ENCODE data around the gene PCDHB12.
"Not testable (repeated sequence)": the region's sequence is repeated elsewhere in the genome, so short reads cannot be mapped to it uniquely, and the experiment has no call there.

Gene PCDHB12

GRCh38 chr5:141208478-141208877 is at the start of gene PCDHB12:
PCDHB12 (plus strand) TSS chr5:141208719; CDS start chr5:141208908, 189 bp downstream.
- DNase-seq (ENCODE audit: low read depth): no peak

GRCh38 chr5:141172381-141173204 is 35.9 kb upstream of the PCDHB12 start, which contains the start of gene PCDHB7:
PCDHB7 (plus strand) TSS chr5:141172644; CDS start chr5:141172836, 192 bp downstream.
- DNase-seq (ENCODE audit: low read depth): no peak

GRCh38 chr5:141174291-141175104 is 34.0 kb upstream of the PCDHB12 start:
- DNase-seq (ENCODE audit: low read depth): not testable (repeated sequence)

DNA sequence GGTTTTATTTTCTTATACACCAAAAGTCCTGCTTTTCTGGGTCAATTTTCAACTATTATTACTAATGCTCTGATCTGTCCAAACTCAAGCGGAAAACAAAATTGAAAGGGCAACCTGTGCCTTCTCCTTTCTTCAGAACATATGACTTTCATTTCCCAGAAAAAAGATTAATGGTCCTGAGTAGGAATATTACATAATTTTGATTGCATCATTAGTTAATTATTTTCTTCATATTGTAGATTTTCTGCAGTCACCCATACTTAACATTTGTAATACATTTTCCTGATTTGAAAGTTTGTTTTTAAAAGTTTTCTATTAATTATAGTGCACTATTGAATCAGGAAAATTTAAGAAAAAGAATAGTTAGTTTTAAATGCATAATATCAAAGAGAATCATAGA is 32.6 kb upstream of the PCDHB12 start:
- DNase-seq (ENCODE audit: low read depth): no peak

DNA sequence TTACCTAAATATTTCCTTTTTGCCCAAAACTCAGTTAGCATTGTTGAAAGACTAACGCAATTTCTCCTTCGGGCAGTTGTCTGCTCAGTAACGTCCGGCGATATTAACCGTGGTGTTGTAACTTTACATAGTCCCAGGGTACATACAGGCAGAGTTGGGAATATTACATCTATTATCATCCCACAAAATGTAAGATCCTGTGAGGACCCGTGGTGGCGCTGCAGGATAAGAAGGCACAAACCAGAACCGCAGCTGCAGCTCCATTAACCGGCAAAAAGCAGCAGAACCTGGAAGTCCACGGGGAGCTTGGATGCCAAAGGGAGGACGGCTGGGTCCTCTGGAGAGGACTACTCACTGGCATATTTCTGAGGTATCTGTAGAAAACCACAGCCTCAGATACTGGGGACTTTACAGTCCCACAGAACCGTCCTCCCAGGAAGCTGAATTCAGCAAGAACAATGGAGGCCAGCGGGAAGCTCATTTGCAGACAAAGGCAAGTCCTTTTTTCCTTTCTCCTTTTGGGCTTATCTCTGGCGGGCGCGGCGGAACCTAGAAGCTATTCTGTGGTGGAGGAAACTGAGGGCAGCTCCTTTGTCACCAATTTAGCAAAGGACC is 30.8 kb upstream of the PCDHB12 start, which contains the start of gene PCDHB8:
PCDHB8 (plus strand) TSS at position 214 of the 615 bp plus-strand sequence; CDS start at position 459, 245 bp downstream.
- DNase-seq (ENCODE audit: low read depth): not testable (repeated sequence)

GRCh38 chr5:141179371-141179770 is 29.1 kb upstream of the PCDHB12 start:
- DNase-seq (ENCODE audit: low read depth): not testable (repeated sequence)

DNA sequence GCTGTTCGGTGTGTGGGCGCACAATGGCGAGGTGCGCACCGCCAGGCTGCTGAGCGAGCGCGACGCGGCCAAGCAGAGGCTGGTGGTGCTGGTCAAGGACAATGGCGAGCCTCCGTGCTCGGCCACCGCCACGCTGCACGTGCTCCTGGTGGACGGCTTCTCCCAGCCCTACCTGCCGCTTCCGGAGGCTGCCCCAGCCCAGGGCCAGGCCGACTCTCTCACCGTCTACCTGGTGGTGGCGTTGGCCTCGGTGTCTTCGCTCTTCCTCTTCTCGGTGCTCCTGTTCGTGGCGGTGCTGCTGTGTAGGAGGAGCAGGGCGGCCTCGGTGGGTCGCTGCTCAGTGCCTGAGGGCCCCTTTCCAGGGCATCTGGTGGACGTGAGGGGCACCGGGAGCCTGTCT is 28.6 kb upstream of the PCDHB12 start:
- DNase-seq (ENCODE audit: low read depth): not testable (repeated sequence)

DNA sequence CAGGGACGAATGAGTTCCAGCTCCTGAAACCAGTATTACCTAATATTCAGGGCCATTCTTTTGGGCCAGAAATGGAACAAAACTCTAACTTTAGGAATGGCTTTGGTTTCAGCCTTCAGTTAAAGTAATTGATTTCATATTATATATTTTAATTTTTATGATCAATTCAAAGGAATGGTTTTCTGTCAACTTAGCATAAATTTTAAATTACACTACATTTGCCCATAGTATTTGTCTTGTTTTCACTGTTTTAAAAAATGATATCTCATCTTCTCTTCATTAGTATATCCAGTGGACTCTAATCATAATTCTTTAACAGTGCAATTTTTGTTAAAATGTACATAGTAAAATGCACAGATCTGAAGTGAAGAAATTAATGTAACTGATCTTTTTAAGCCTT is 28.2 kb upstream of the PCDHB12 start:
- no peak for DNase-seq (ENCODE audit: low read depth)

DNA sequence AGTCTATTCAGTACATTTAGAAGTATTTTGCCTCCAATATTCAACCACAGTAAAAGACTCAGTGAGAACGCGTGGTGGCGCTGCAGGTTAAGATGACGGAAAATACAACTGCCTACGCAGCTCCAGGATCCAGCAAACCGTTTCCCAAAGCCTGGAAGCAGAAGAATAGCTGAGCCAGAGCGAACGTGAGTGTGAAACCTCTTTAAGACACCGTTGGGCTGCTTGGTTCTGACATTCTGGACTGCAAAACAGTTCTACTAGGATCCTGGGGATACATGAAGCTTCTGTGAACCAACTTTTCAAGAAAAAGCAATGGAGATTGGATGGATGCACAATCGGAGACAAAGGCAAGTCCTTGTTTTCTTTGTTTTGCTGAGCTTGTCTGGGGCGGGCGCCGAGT is 26.3 kb upstream of the PCDHB12 start, which contains the start of gene PCDHB16:
PCDHB16 (plus strand) TSS at position 140 of the 400 bp plus-strand sequence; CDS start at position 313, 173 bp downstream.
- no peak for DNase-seq (ENCODE audit: low read depth)

- not testable (repeated sequence) for DNase-seq (ENCODE audit: low read depth)
Measured at GRCh38 chr5:141184117-141184855, 24.2 kb upstream of the PCDHB12 start.

DNA sequence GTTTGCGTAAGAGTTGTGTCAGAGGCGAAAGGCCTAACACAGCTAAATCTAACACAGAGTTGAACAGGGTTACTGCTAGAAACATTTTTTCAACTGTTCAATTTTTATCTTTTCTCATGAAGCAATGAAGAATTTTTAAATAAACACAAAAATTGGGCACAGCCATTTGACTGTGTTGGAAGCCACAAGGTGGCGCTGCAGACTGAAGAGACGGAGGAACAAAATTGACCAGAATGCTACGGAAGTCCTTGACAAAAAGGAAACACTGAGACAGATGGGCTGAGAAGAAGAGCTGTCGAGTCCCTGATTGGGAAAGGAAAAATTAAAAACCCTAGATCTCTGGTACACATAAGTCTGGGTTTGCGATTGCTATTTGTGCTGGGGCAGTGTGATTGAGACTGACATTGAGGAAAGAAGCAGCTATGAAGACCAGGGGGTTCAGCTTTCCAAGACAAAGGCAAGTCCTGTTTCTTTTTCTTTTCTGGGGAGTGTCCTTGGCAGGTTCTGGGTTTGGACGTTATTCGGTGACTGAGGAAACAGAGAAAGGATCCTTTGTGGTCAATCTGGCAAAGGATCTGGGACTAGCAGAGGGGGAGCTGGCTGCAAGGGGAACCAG is 21.5 kb upstream of the PCDHB12 start, which contains the start of gene PCDHB9:
PCDHB9 (plus strand) TSS at position 265 of the 616 bp plus-strand sequence; CDS start at position 423, 158 bp downstream.
- no peak for DNase-seq (ENCODE audit: low read depth)

DNA sequence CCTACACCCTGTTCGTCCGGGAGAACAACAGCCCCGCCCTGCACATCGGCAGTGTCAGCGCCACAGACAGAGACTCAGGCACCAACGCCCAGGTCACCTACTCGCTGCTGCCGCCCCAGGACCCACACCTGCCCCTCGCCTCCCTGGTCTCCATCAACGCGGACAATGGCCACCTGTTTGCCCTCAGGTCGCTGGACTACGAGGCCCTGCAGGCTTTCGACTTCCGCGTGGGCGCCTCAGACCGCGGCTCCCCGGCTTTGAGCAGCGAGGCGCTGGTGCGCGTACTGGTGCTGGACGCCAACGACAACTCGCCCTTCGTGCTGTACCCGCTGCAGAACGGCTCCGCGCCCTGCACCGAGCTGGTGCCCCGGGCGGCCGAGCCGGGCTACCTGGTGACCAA is 19.8 kb upstream of the PCDHB12 start:
- DNase-seq (ENCODE audit: low read depth): not testable (repeated sequence)

GRCh38 chr5:141189131-141189530 is 19.4 kb upstream of the PCDHB12 start:
- DNase-seq (ENCODE audit: low read depth): not testable (repeated sequence)

DNA sequence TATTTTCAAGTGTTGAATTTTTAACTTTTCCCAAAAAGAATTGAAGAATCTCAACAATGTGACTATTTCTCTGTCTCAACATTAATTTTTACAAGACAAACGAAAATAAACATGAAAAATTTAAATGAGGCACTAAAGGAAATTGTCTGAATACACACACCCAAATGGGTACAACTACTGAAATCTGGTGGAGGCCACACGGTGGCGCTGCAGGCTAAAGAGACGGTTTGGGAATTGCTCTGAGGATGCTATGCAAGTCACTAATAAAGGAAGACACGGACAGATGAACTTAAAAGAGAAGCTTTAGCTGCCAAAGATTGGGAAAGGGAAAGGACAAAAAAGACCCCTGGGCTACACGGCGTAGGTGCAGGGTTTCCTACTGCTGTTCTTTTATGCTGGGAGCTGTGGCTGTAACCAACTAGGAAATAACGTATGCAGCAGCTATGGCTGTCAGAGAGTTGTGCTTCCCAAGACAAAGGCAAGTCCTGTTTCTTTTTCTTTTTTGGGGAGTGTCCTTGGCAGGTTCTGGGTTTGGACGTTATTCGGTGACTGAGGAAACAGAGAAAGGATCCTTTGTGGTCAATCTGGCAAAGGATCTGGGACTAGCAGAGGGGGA is 16.3 kb upstream of the PCDHB12 start, which contains the start of gene PCDHB10:
PCDHB10 (plus strand) TSS at position 244 of the 616 bp plus-strand sequence; CDS start at position 444, 200 bp downstream.
- no peak for DNase-seq (ENCODE audit: low read depth)

DNA sequence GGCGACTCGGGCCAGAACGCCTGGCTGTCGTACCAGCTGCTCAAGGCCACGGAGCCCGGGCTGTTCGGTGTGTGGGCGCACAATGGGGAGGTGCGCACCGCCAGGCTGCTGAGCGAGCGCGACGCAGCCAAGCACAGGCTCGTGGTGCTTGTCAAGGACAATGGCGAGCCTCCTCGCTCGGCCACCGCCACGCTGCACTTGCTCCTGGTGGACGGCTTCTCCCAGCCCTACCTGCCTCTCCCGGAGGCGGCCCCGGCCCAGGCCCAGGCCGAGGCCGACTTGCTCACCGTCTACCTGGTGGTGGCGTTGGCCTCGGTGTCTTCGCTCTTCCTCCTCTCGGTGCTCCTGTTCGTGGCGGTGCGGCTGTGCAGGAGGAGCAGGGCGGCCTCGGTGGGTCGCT is 14.2 kb upstream of the PCDHB12 start:
- DNase-seq (ENCODE audit: low read depth): not testable (repeated sequence)

GRCh38 chr5:141196363-141196762 is 12.2 kb upstream of the PCDHB12 start:
- DNase-seq (ENCODE audit: low read depth): no peak

GRCh38 chr5:141199359-141200235 is 8.9 kb upstream of the PCDHB12 start, which contains the start of gene PCDHB11:
PCDHB11 (plus strand) TSS chr5:141199627; CDS start chr5:141199775, 148 bp downstream.
- DNase-seq (ENCODE audit: low read depth): no peak

- DNase-seq (ENCODE audit: low read depth): not testable (repeated sequence)
Measured at GRCh38 chr5:141201126-141201525, 7.4 kb upstream of the PCDHB12 start.

GRCh38 chr5:141201646-141202045 is 6.9 kb upstream of the PCDHB12 start:
- DNase-seq (ENCODE audit: low read depth): not testable (repeated sequence)

Measured in T-helper 22 cell (primary cell).